ENCODE results near the gene FAH.

- TF ChIP-seq CTCF (conservative IDR thresholded peaks at IDR 0.05; ENCODE audit: low read length) (no peak), EZH2phosphoT487 (IDR thresholded peaks at IDR 0.05; ENCODE audit: borderline replicate concordance) (no peak)
Observed at GRCh38 chr15:80177156-80177555, 24.4 kb downstream of the FAH start.
